Measurements from ENCODE around the gene DGAT2.

DNA sequence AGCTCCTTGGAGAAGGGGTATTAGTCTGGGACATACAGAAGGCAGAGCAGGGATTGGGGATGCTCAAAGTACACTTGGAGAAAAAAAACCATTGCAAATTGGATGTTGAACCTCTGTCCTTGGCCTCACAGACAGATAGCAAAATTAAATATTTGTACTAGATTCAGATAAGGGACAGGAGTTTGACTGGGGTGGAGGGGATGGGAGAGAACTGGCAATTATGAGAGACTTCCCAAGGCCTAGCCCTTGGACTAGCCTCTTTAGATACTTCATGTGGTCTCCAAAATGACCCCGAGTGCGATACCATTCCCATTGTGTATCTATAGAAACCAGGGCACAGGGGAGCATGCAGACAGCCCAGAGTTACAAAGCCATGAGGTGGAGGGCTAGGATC, 15.5 kb downstream of the DGAT2 start:
- TF ChIP-seq POLR2A (IDR thresholded peaks at IDR 0.05), result no peak
- TF ChIP-seq, protein P1, sequence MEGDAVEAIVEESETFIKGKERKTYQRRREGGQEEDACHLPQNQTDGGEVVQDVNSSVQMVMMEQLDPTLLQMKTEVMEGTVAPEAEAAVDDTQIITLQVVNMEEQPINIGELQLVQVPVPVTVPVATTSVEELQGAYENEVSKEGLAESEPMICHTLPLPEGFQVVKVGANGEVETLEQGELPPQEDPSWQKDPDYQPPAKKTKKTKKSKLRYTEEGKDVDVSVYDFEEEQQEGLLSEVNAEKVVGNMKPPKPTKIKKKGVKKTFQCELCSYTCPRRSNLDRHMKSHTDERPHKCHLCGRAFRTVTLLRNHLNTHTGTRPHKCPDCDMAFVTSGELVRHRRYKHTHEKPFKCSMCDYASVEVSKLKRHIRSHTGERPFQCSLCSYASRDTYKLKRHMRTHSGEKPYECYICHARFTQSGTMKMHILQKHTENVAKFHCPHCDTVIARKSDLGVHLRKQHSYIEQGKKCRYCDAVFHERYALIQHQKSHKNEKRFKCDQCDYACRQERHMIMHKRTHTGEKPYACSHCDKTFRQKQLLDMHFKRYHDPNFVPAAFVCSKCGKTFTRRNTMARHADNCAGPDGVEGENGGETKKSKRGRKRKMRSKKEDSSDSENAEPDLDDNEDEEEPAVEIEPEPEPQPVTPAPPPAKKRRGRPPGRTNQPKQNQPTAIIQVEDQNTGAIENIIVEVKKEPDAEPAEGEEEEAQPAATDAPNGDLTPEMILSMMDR (IDR thresholded peaks at IDR 0.05), result no peak
- TF ChIP-seq POLR2AphosphoS5 (IDR thresholded peaks at IDR 0.05), result no peak
- no peak for TF ChIP-seq EP300 (IDR thresholded peaks at IDR 0.05)

All from suprapubic skin (tissue), 4 donors.